Activated CD8-positive, alpha-beta memory T cell treated with anti-CD3 and anti-CD28 coated beads, Interleukin-2, amount 50 U/mL, for 1 hour (primary cell): Measurements from ENCODE around the gene FOXP1.
A peak's percentile ranks its signal among the peaks of the same experiment; 100 is the strongest.

Experiments used
- DNase-seq: peaks from one replicate; pipeline ENCODE4 v3.0.0-alpha.2; 2020; ENCODE audit errors: extremely low read depth

The FOXP1 gene

DNA sequence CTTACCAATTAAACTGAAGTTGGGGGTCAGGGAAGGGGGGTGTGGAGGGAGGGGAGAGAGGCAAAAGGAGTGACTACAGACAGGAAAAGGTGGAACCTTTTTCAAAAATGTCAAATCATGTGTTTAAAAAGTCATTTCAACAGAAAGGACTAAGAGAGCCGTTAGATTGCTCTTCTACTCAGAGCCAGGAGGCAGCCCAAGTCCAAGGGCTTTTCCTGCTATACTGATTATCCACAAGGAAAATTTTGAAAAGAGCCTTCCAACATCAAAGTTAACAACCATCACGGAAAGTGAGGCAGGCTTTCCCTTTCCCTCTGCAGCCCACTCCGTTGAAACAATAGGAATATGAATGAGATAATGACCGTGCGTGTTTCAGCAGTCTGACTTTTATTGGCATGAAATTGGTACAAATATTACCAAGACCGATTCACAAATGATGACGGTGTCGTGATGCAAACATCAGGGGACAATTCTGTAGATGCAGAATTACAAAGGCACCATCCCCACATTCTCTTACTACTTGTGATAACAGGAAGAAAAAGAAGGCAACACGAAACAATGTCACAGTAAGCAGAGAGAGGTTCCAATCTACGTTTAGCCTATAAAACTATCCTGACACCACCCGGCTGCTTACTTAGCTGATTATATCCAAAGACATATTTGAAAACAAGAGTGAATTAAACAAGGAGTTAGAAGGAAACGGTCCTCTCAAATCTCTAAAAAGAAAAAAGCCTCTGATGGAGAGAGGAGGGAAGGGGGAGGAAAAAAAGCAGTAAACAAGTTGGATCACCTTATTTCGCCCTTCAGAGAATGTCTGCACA lies 453.7 kb downstream of the FOXP1 start:
- peak; percentile 17 for DNase-seq

DNA sequence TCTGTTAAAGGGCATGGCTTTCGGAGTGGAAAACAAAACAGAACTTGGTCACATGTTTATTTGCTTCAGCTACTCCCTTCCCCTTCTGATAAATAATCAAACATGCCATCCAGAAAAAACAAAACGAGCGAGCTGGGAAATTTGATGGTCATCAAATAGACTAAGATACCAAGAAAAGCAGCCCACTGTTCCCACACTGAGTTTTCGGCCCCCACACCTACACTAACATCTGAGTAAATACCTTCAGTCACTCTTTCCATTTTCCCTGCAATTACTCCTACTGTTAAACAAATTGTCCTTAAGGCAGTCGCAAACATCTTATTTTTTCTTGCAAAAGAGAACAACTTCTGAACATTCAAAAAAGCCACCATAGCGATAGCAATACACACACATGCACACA lies 454.6 kb downstream of the FOXP1 start:
- DNase-seq = no peak

DNA sequence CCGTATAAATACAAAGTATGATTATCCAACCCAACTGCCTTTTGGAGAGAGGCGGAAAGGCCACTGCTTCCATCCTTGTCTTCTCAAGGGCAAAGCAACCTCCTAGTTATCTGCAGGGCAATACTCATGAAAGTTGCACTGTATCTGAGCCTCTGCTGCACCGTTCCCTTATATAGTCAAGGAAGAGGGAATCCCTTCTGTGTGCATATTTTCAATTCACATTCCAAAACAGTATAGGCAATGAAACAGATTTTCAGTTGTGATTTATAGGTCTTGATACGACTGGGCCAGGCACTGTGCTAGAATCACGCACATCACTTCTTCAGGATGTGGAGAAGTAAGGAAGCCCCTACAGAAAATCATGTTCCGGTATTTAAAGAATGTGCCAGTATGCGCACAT lies 455.7 kb downstream of the FOXP1 start:
- no peak for DNase-seq

DNA sequence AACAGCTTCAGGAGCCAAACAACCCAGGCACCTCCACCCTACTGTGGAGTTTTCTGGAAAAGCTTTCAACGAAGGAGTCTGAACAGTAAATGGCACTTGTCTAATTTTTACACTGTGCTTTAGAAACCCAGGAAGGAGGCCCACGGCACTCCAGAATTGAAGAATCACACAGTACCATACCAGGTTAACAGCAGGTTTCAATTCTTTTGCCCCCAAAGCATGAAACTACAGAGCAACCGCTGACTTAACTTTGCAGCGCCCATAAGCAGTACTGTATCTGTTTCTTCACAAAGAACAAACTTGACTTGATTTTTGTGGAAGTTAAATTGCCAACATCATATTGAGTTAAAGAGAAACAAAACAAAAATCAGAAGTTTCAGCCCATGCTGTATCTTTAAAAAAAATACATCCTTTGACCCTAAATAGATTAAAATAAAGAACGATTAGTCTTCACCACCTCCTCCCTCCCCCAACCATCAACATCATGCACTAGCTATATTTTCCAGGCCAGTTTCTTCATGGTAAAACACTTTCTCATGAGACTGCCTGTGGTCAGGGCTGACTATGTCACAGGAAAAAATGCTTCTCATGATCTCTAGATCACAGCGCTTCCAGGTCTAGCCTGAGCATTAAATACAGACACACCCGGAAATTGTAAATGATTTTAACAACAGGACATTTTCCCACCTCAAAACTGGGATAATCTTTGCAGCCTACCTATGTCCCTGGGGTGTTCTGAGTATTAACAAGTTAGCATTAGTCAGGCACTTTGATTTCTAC lies 456.3 kb downstream of the FOXP1 start:
- peak; percentile 40 for DNase-seq

DNA sequence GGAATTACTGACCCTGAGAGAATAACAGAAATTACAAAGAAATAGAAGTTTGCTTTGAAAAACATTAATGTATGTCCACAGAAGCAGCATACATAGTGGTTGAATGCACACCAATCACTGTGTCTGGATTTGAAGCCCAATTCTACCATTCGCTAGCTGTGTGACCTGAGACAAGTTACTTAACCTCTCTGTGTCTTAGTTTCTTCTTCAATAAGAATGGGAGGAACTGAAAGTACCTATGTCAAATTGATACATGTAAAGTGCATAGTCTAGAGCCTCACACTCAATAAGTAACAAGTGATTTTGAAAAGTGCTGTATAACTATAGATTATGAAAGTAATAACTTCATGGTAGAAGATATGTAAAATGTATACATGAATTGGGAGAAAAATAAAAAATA lies 457.8 kb downstream of the FOXP1 start:
- no peak for DNase-seq

DNA sequence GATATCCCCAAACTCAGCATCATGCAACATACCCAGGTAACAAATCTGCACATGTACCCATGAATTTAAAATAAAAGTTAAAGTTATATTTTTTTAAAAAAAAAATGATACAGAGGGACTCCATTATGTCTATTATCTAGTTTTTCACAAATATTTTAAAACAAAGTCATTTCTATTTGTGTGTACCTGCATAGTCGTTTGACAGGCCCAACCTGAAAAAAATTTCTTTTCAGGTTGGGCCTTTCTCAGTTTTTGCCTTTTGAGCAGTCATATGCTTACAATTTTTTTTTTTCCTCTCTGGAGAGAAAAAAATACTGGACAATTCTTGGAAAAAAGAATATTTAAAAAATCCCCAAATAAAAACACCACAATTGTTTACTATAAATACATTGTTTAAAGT lies 459.5 kb downstream of the FOXP1 start:
- DNase-seq = no peak

DNA sequence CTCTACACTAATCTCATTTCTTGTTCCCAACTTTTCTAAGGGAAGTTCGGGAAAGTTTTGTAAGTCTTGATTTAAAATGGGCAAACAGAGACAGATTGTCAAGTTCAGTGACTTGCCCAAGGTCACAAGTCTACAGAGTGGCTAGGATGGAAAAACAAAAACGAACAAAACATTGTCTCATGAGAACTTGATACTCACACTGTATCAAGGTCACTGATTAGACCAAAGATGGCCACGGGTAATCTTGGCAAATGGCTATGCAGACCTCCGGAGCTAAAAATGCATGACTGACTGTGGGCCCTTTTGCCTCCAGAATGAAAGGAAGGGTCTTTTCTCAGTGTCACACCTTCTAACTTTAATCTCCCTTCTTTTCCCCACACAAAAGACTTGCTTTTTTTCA lies 460.9 kb downstream of the FOXP1 start:
- no peak for DNase-seq

DNA sequence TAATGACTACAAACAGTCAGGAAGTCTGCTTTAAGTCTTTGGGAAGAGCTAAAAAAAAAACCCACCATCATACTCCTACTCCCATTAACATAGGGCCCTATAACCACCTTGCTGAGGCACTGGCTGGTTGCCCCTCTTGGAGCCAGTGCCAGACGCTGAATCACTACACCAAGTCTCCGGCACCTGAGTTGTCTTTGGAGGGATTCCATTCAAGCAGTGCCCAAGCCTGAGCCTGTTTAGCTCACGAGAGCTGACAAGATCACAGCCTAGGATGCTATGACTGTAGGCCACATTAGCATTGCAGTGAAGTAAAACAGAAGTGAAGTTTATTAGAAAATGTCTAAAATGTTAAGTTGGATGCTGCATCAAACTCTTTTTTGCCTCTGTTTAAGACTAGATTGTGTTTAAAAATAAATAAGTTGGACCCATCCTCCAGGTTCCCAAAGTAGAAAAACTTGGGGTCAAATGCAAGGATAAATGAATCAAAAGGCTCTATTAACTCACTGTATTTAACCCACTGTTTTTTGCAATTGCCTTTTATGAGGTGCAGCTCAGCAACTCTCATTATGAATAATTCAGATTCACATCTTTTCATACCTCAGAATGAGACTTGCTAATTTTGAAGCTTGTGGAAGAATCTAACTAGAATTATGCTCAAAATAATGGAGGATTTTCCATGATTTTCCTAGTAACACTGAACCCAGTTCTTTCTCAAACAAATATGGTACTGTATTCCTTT lies 461.9 kb downstream of the FOXP1 start:
- no peak for DNase-seq

DNA sequence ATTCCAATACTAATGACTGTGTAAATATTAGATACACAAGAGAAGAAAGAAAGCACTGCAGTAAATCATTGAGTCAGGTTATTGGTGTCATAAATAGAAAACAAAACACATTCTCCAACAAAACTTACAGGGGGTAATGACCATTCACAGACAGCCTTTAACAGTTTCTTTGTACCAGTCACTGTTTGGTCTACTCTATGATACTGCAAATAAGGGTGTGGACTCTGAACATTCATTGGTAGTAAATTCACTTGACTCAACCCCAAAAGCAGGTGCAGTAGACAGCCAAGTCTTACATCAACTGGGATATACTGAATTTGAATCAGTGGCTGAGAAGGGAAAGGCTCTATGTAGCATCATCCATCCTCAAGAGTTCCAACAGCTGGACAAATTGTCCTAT lies 463.5 kb downstream of the FOXP1 start:
- no peak for DNase-seq

DNA sequence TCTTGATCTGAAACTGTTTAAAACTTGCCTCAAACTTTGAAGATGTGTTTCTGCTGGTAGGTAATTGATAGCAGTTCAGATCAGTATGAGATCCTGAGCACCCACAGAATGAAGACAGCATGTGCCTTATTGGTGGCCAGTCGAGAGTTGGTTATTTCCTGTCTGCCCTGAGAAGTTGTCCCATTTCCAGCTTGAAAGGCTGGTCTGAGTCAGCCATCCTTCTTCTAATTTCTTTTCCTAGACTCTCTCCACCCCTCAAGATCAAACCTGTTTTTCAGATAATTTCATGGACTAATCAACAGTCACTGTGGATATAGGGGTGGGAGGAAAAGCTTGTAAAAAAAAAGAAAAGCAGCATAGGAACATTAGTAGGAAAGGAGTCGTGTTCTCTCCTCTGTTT lies 464.4 kb downstream of the FOXP1 start:
- no peak for DNase-seq

DNA sequence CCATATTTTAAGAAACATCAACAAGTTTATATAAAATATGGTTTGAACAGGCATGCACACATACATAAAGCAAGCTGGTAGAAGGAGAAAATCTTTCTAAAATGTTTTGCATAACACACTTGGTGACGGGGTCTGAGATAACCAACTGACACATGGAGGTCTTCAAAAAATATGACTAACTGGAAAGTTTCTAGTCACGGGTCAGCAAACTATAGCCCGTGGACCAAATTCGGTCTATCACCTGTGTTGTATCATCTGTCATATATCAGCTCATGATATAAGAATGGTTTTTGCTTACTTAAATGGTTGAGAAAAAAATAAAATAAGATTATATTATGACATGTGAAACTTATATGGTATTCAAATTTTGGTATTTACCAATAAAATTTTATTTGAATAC lies 465.1 kb downstream of the FOXP1 start:
- no peak for DNase-seq

DNA sequence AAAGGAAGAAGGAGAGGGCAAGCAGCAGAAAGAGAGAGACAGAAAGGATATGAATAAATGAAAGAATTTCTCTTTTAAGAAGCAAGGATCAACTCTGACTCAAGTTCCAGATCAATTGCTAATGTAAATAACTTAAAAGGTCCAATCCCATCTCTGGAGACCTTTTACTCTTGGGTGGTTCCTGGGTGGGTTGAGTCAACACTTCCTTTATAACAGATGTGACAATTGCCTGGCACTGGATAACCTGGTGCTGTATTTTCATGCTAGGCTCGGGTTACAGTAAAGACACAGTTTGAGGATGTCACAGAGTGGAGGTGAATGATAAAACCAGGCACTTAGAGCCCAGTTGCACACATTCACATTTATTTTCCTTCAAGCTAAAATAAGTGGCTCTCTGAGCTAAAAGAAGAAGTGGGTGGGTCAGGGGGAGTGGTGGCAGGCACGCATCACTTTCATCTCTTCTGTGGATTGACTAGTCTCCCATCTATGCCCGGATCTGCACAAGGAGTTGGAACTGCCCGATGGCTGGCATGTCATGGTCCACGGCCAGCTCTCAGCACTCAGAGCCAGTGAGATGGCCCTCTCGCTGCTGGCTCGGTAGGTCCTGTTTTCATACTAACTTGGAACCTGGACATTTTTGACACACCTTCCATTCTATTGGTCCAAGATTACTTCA lies 465.8 kb downstream of the FOXP1 start:
- DNase-seq = no peak

DNA sequence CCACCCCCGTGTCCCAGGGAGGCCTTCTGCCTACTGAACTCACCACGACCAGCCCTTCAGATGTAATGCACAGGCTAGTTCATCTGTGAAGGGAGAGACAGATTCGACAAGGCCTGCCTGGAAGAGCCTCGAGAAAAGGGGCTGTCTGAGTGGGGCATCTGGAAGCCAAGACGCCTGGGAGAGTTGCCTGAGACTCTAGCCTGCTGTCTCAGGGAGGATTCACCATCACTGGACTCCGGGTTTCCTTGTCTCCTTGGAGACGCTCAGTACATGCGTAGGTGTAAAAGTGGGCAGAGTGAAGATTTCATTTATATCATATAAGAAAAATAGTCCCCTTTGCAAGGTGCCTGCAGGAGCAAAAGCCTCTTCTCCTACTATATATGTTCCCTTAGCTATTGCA lies 468.9 kb downstream of the FOXP1 start:
- DNase-seq = no peak

DNA sequence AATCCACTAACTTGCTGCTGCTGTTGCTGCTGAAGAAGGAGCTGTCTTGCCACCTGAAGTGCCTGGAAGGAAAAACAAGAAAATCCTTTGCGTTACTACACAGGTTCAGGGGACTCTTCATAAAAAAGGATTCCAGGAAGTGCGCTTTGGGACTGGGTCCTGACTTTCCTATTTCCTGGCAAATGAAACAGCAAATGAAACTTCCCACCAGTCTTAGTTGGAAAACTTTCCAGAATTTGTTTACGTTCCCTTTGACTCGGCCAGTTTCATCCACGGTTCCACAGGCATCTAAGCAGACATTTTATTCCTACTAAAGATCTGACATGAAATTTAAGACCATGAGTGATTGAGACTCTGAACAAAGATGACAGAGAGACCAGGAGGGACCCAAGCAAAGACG lies 471.0 kb downstream of the FOXP1 start:
- DNase-seq = no peak

DNA sequence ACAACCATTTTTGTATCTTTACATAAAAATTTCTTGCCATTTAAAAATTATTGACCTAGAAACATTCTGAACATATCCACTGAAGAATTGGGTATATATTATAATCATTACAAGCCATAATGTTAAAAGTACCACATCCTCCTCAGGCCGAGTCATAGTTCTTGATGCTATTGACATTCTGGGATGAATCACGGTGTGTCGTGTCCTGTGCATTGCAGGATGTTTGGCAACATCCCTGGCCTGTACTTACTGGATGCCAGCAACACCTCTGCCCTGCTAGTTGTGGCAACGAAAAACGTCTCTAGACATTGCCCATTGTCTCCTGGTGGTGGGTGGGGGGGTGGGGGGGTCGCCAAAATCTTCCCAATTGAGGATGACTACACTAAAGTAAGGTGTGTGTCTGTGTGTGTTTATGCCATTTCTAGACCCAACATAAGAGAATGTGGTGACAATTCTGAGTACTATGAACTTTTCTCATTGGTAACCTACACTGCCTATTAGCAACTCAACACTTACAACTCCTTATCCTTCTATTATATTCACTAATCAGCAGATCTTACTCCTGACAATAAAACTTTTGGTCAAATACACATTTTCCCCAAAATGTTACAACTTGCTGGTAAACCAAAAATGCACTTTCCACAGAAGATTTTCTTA lies 471.6 kb downstream of the FOXP1 start:
- DNase-seq = no peak

DNA sequence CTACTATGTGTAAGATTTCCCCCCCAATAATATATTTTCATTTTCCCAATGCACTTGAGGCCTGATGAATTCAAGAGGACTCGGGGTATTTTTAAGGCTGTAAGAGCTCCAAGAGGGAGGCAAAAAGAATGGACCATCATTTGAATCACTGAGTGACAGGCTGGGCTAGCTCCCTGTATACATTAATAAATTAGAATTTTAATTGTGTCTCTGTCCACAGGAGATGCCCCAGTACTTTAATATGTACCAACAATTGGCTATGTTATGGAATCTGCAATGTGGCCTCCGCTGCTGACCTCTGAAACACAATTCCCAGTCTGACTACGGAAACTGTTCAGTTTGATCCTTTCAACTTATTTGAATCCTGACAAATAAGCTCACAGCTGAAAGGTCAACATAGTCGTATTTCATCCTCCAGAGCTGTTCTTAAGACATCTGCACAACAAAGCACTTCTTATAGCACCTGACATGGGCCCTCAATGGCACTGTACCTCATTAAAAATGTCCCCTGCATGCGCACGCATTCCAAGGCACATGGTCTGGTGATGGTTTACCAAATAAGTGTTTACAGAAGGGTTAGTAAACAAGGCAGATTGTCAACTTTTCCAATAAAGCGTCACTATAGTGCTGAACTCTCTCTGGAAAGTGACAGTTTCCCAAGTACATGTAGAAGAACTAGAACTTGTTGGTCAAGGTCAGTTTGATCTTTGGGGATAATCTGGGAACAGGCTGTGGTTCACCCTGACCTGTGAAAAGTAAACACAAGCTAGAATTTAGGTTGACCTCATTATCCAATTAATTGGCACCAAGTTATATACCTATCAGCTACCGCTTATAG lies 472.9 kb downstream of the FOXP1 start:
- no peak for DNase-seq

DNA sequence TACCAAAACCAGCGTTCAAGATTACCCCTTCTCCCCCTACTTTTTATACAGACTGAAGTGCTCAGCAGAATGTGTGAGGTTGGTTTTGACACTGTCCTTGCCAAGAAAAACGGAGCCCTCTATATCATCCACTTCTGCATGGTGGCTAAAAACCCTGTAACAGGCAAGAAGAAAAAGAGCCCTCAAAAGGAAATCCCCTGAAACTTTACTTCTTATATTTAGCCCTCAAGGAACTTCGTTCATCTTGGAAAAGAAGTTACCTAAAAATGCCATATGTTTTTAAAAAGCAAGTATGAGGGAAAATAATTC lies 473.6 kb downstream of the FOXP1 start:
- DNase-seq = no peak

DNA sequence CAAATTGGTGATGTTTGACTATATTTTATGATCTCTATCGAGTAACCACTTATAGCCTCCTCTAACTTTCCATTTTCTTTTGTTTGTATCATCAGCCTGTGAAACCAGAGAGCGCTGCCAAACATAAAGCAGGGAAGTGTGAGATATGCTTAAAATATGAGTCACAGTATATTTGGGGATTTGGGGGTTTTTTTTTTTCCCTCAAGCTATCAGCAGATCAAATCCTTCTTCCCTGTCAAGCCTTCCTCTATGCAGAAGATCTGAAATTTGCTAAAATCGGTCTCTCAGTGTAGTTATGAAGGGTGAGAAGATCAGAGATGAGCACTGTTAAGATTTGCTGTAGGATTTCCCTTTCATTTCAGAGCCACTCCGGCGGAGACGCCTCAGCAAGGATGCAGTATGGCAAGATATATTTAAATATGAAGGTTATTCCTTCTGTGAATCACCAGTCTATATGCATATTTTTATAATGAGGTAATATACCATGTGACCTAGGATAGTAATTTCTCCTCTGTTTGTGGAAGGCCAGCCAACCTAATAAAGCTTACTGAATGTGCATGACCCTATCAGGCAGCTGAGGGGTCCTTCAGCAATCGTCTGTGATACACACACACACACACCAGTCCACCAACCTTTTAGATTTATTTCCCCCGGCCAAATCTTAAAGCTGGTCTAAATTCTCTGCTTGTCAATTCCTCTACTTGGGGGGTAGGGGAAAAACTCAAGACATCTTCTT lies 474.1 kb downstream of the FOXP1 start:
- no peak for DNase-seq

DNA sequence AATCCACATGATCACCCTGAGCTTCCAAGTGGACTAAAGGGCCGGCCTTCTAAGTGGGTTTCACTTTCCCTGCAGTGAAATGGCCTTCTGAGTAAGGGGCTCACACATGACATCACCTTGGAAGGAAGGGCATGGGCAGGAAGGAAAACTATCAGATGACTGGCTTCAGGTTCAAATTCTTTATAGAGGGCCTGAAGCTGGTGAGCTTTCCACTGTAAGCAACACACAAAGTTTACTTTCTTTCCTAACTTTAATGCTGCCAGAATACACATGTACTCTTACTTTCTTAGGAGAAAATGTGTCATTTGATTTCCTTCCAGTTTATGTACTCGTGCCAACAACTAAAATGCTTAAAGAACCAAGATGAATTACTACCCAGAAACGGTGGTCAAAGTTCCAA lies 475.6 kb downstream of the FOXP1 start:
- no peak for DNase-seq

DNA sequence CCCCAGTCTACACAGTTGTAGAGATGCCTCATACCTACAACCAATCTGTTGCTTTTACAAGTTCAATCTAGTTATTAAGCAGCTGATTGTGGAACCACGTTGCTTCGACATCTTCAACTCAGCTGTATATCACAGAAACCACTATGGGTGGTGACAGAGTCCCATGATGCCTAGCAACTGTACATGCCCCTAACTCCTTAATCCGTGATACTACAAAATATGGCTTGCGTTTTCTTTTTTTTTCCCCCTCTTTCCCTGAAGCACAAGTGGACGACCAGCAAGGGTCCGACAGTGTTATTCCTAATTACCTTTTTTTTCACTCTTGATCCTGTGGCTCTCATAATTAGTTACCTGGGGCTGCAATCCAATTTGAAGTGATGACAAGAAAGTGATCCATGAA lies 478.6 kb downstream of the FOXP1 start:
- DNase-seq = no peak
